Stomach smooth muscle (tissue), 2 donors: ENCODE measurements around the gene PLEKHA5.

ENCODE experiments used
- H3K27ac ChIP-seq: one replicate; pipeline ENCODE4 v1.7.0; 2013; ENCODE audit warnings: mild to moderate bottlenecking, low read length, inconsistent platforms
- H3K27me3 ChIP-seq, 2 donors: one replicate each; pipeline ENCODE4 v1.7.0; 2013; ENCODE audit warnings: low read length in 2 of 2; ENCODE audit not compliant: insufficient read depth in 2 of 2, control insufficient read depth in 1 of 2
- H3K36me3 ChIP-seq, 2 donors: one replicate each; pipeline ENCODE4 v1.7.0; 2013; ENCODE audit warnings: low read length in 2 of 2; ENCODE audit not compliant: control insufficient read depth in 2 of 2, insufficient read depth in 2 of 2
- H3K4me1 ChIP-seq: one replicate; pipeline ENCODE4 v1.7.0; 2013; ENCODE audit warnings: low read length; ENCODE audit not compliant: control insufficient read depth, insufficient read depth
- H3K4me3 ChIP-seq, 2 donors: one replicate each; pipeline ENCODE4 v1.7.0; 2013; ENCODE audit warnings: low read length in 2 of 2
- H3K9ac ChIP-seq, 2 donors: one replicate each; pipeline ENCODE4 v1.7.0; 2013; ENCODE audit warnings: low read length in 2 of 2, mild to moderate bottlenecking in 1 of 2
- H3K9me3 ChIP-seq, 2 donors: one replicate each; pipeline ENCODE4 v1.7.0; 2013; ENCODE audit warnings: low read length in 2 of 2; ENCODE audit not compliant: control insufficient read depth in 2 of 2
- donor health status: healthy.
- donor health status: Pancreatic carcinoma.

Gene PLEKHA5

GRCh38 chr12:19200261-19200660 is 70.7 kb downstream of the PLEKHA5 start:
- Histone ChIP-seq H3K4me1 (peaks cover 10% of the 10 kb centered on the region), H3K27ac (no peak overlapping the region), H3K9ac (no peak overlapping the region), H3K9me3 (no peaks in the 10 kb centered on the region), H3K27me3 (no peaks in the 10 kb centered on the region), H3K4me3 (no peak overlapping the region), H3K36me3 (no peaks in the 10 kb centered on the region)

GRCh38 chr12:19201661-19202060 is 72.1 kb downstream of the PLEKHA5 start:
- H3K4me1 ChIP-seq: peaks cover 10% of the 10 kb centered on the region
- H3K27ac ChIP-seq: no peak overlapping the region
- H3K36me3 ChIP-seq: no peaks in the 10 kb centered on the region
- H3K4me3 ChIP-seq: no peak overlapping the region
- H3K9me3 ChIP-seq: no peaks in the 10 kb centered on the region
- H3K9ac ChIP-seq: no peak overlapping the region
- no peaks in the 10 kb centered on the region for H3K27me3 ChIP-seq

- Histone ChIP-seq H3K9me3 (no peaks in the 10 kb centered on the region), H3K27me3 (no peaks in the 10 kb centered on the region), H3K36me3 (no peaks in the 10 kb centered on the region), H3K4me1 (peaks cover 3% of the 10 kb centered on the region), H3K9ac (no peak overlapping the region), H3K4me3 (no peak overlapping the region), H3K27ac (no peak overlapping the region)
Observed at GRCh38 chr12:19203013-19203412, 73.5 kb downstream of the PLEKHA5 start.

- Histone ChIP-seq H3K4me3 (no peak overlapping the region), H3K4me1 (peaks cover 3% of the 10 kb centered on the region), H3K27ac (no peak overlapping the region), H3K27me3 (no peaks in the 10 kb centered on the region), H3K9ac (no peak overlapping the region), H3K9me3 (no peaks in the 10 kb centered on the region), H3K36me3 (no peaks in the 10 kb centered on the region)
Observed at GRCh38 chr12:19203539-19204506, 74.3 kb downstream of the PLEKHA5 start.

- H3K9ac ChIP-seq: no peak overlapping the region
- no peak overlapping the region for H3K4me3 ChIP-seq
- H3K4me1 ChIP-seq: no peaks in the 10 kb centered on the region
- no peaks in the 10 kb centered on the region for H3K9me3 ChIP-seq
- H3K36me3 ChIP-seq: no peaks in the 10 kb centered on the region
- H3K27me3 ChIP-seq: no peaks in the 10 kb centered on the region
- no peak overlapping the region for H3K27ac ChIP-seq
Observed at GRCh38 chr12:19205120-19205519, 75.6 kb downstream of the PLEKHA5 start.

GRCh38 chr12:19206493-19207077 is 77.1 kb downstream of the PLEKHA5 start:
- H3K4me1 ChIP-seq: no peaks in the 10 kb centered on the region
- H3K27me3 ChIP-seq: no peaks in the 10 kb centered on the region
- H3K9me3 ChIP-seq: peaks cover 0 to 3% of the 10 kb centered on the region in 2 donors
- no peak overlapping the region for H3K27ac ChIP-seq
- no peak overlapping the region for H3K9ac ChIP-seq
- H3K4me3 ChIP-seq: no peak overlapping the region
- no peaks in the 10 kb centered on the region for H3K36me3 ChIP-seq

- Histone ChIP-seq H3K27me3 (no peaks in the 10 kb centered on the region), H3K9ac (no peak overlapping the region), H3K4me3 (no peak overlapping the region), H3K27ac (no peak overlapping the region), H3K9me3 (peaks cover 0 to 3% of the 10 kb centered on the region in 2 donors), H3K4me1 (no peaks in the 10 kb centered on the region), H3K36me3 (no peaks in the 10 kb centered on the region)
Observed at GRCh38 chr12:19208456-19208855, 78.9 kb downstream of the PLEKHA5 start.

GRCh38 chr12:19209661-19210060 is 80.1 kb downstream of the PLEKHA5 start:
- Histone ChIP-seq H3K4me1 (no peaks in the 10 kb centered on the region), H3K27ac (no peak overlapping the region), H3K36me3 (no peaks in the 10 kb centered on the region), H3K9me3 (peaks cover 0 to 3% of the 10 kb centered on the region in 2 donors), H3K27me3 (no peaks in the 10 kb centered on the region), H3K9ac (no peak overlapping the region), H3K4me3 (no peak overlapping the region)

- H3K9me3 ChIP-seq: peaks cover 0 to 3% of the 10 kb centered on the region in 2 donors
- H3K4me1 ChIP-seq: no peaks in the 10 kb centered on the region
- H3K36me3 ChIP-seq: no peaks in the 10 kb centered on the region
- H3K27ac ChIP-seq: no peak overlapping the region
- H3K4me3 ChIP-seq: no peak overlapping the region
- no peaks in the 10 kb centered on the region for H3K27me3 ChIP-seq
- no peak overlapping the region for H3K9ac ChIP-seq
Observed at GRCh38 chr12:19211802-19212201, 82.3 kb downstream of the PLEKHA5 start.

- H3K4me1 ChIP-seq: no peaks in the 10 kb centered on the region
- no peak overlapping the region for H3K9ac ChIP-seq
- no peak overlapping the region for H3K4me3 ChIP-seq
- H3K27me3 ChIP-seq: no peaks in the 10 kb centered on the region
- peaks cover 0 to 3% of the 10 kb centered on the region in 2 donors for H3K9me3 ChIP-seq
- no peak overlapping the region for H3K27ac ChIP-seq
- no peaks in the 10 kb centered on the region for H3K36me3 ChIP-seq
Observed at GRCh38 chr12:19212245-19212644, 82.7 kb downstream of the PLEKHA5 start.

- H3K4me3 ChIP-seq: no peak overlapping the region
- peaks cover 0 to 3% of the 10 kb centered on the region in 2 donors for H3K9me3 ChIP-seq
- no peak overlapping the region for H3K27ac ChIP-seq
- no peak overlapping the region for H3K9ac ChIP-seq
- H3K27me3 ChIP-seq: no peaks in the 10 kb centered on the region
- no peaks in the 10 kb centered on the region for H3K36me3 ChIP-seq
- no peaks in the 10 kb centered on the region for H3K4me1 ChIP-seq
Observed at GRCh38 chr12:19214020-19214419, 84.5 kb downstream of the PLEKHA5 start.
